HepG2 (cell line): ENCODE measurements around the gene LDLRAD4. TPM values are rescaled to one million over a fixed set of nuclear protein-coding genes. Genes with fewer than 3 reads are reported as not detected.

Experiments
- ATAC-seq: fragments of 200-7000 bp; cut with Tn5 transposase; 3 replicates; pipeline ENCODE4 v1.9.1; 2020; ENCODE audit warnings: mild to moderate bottlenecking, moderate library complexity
- BruUV-seq: library from RNA; stranded (reverse); fragments of 400-500 nt; replicated peaks from 2 replicates; lab custom pipeline; 2021; lab: Mats Ljungman, UMichigan
- CTCF ChIA-PET: fragments of 300-600 bp; formaldehyde crosslinking; extraction: SDS; loops from one replicate; lab custom pipeline; 2021; ENCODE audit warnings: low total read pairs, inconsistent platforms, low intra/inter-chr PET ratio; lab: Yijun Ruan, JAX
- POLR2A ChIA-PET: fragments of 350-600 bp; sonication (Branson Sonifier 250); formaldehyde crosslinking; loops from one replicate; lab custom pipeline; 2020; ENCODE audit warnings: antibody characterized with exemption, inconsistent platforms; lab: Yijun Ruan, JAX
- DNase-seq: peaks from one replicate; pipeline ENCODE4 v3.0.0-alpha.2; 2015; ENCODE audit warnings: low spot score
- FAIRE-seq: peaks from 3 replicates; lab custom pipeline; 2011; peaks lifted over from hg19 to GRCh38; lab: Jason Lieb, UNC
- H2AFZ ChIP-seq: one replicate; pipeline ENCODE4 v1.6.1; 2011; ENCODE audit warnings: low read length, inconsistent platforms
- H3K27ac ChIP-seq: fragments of 300-600 bp; 3 replicates; pipeline ENCODE4 v1.8.0; 2011; ENCODE audit warnings: mixed run types, mild to moderate bottlenecking, mixed read lengths, low read length, inconsistent platforms; ENCODE audit not compliant: insufficient read depth; ENCODE audit errors: extremely low read length
- H3K27me3 ChIP-seq, 2 experiments: fragments of 200-600 bp in 1 of 2; 2 replicates in 1 of 2; 3 replicates in 1 of 2; pipeline versions ENCODE4 v1.6.0 to v1.8.0; 2011; ENCODE audit warnings: low read length in 2 of 2, mild to moderate bottlenecking in 2 of 2, moderate library complexity in 2 of 2, inconsistent platforms in 1 of 2; ENCODE audit not compliant: insufficient read depth in 2 of 2, control insufficient read depth in 1 of 2
- H3K36me3 ChIP-seq, 2 experiments: fragments of 200-600 bp in 1 of 2; replicated peaks in 1 of 2; 2 replicates in 1 of 2; 3 replicates in 1 of 2; pipeline versions ENCODE4 v1.5.1 to v1.8.0; 2011; ENCODE audit warnings: low read length in 2 of 2, inconsistent platforms in 1 of 2; ENCODE audit not compliant: insufficient read depth in 2 of 2, control insufficient read depth in 1 of 2
- H3K4me1 ChIP-seq: 2 replicates; pipeline ENCODE4 v1.5.1; 2012; ENCODE audit warnings: low read length, inconsistent platforms; ENCODE audit not compliant: insufficient read depth
- H3K4me2 ChIP-seq: 2 replicates; pipeline ENCODE4 v1.6.0; 2011; ENCODE audit warnings: low read depth, low read length, inconsistent platforms
- H3K4me3 ChIP-seq, 3 experiments: fragments of 200-600 bp in 1 of 3; sonication (generic), shearing (Covaris generic) in 1 of 3; replicated peaks in 1 of 3; 2 replicates each; pipeline ENCODE4 v1.5.1; 2011 to 2016; ENCODE audit warnings: low read length in 3 of 3, inconsistent platforms in 2 of 3, low read depth in 2 of 3, mild to moderate bottlenecking in 2 of 3, control low read depth in 1 of 3, mixed read lengths in 1 of 3; ENCODE audit not compliant: insufficient read depth in 1 of 3
- H3K79me2 ChIP-seq: one replicate; pipeline ENCODE4 v1.6.1; 2011; ENCODE audit warnings: low read length, inconsistent platforms; ENCODE audit not compliant: insufficient read depth
- H3K9ac ChIP-seq: 2 replicates; pipeline ENCODE4 v1.6.0; 2011; ENCODE audit warnings: mild to moderate bottlenecking, low read depth, low read length, inconsistent platforms; ENCODE audit not compliant: insufficient read depth
- H3K9me3 ChIP-seq: 2 replicates; pipeline ENCODE4 v1.5.1; 2012; ENCODE audit warnings: mild to moderate bottlenecking, low read length
- H4K20me1 ChIP-seq: 2 replicates; pipeline ENCODE4 v1.6.0; 2011; ENCODE audit warnings: inconsistent platforms, mild to moderate bottlenecking, low read length, moderate library complexity; ENCODE audit not compliant: insufficient read depth
- HOXA5 ChIP-seq: sonication (generic); formaldehyde crosslinking; IDR thresholded peaks from 2 replicates; pipeline ENCODE4 v1.4.0; 2020; ENCODE audit warnings: missing genetic modification reagents
- JUN ChIP-seq: sonication (generic); formaldehyde crosslinking; IDR thresholded peaks from 2 replicates; pipeline ENCODE4 v1.4.0; 2020; ENCODE audit warnings: mild to moderate bottlenecking, missing genetic modification reagents
- MTF1 ChIP-seq: sonication (generic); formaldehyde crosslinking; IDR thresholded peaks from 2 replicates; pipeline ENCODE4 v1.5.0; 2020; ENCODE audit warnings: missing genetic modification reagents
- MXI1 ChIP-seq: IDR thresholded peaks from 3 replicates; pipeline ENCODE4 v1.6.1; 2012; ENCODE audit warnings: low read depth, low read length, inconsistent platforms, borderline replicate concordance
- PRPF4 ChIP-seq: fragments of 200-400 bp; formaldehyde crosslinking; IDR thresholded peaks from 2 replicates; pipeline ENCODE4 v1.6.1; 2016; ENCODE audit warnings: low read length, low read depth; ENCODE audit not compliant: poor library complexity, severe bottlenecking
- RBAK ChIP-seq: sonication (generic); formaldehyde crosslinking; IDR thresholded peaks from 2 replicates; pipeline ENCODE4 v1.5.1; 2020; ENCODE audit warnings: mild to moderate bottlenecking, missing genetic modification reagents
- RCOR2 ChIP-seq: IDR thresholded peaks from 2 replicates; pipeline ENCODE4 v1.6.1; 2016; ENCODE audit warnings: missing biosample characterization, missing genetic modification reagents
- STAG1 ChIP-seq: sonication (generic); formaldehyde crosslinking; IDR thresholded peaks from 2 replicates; pipeline ENCODE4 v1.4.0; 2020; ENCODE audit warnings: missing genetic modification reagents
- ZFP62 ChIP-seq: sonication (generic); formaldehyde crosslinking; IDR thresholded peaks from 2 replicates; pipeline ENCODE4 v1.4.0; 2020; ENCODE audit warnings: missing genetic modification reagents
- ZNF720 ChIP-seq: sonication (generic); formaldehyde crosslinking; IDR thresholded peaks from 2 replicates; pipeline ENCODE4 v1.4.0; 2020; ENCODE audit warnings: missing genetic modification reagents
- WGBS: methylation state at CpG from one replicate; pipeline ENCODE4 v1.1.6; 2017; ENCODE audit warnings: low lambda C conversion rate; 5-methylcytosine and 5-hydroxymethylcytosine counted together
- in situ Hi-C: cut with HindIII; loops from 2 replicates; pipeline ENCODE4 v1.10.0; 2017; ENCODE audit warnings: low pct_unique_long_range_greater_than_20kb; ENCODE audit not compliant: extremely low pct_ligation_motif_present
- intact Hi-C: fragments of 100-400 bp; cut with micrococcal nuclease; formaldehyde crosslinking; loops from one replicate; pipeline ENCODE4 v1.10.0; 2022; ENCODE audit not compliant: unreplicated experiment
- polyA plus RNA-seq, 8 experiments: library from polyadenylated mRNA; depleted of rRNA in 3 of 8; stranded (reverse) in 7 of 8; unstranded in 1 of 8; fragments of >200 nt; fragmentation: Illumina TruSeq in 4 of 8; extraction: Trizol in 4 of 8; gene quantifications; 2 replicates each; pipeline versions ENCODE4 v1.2.1 to v1.2.3, GENCODE V29; 2011 to 2016; ENCODE audit warnings: low read depth in 4 of 8, missing spikeins in 1 of 8, mixed read lengths in 1 of 8; ENCODE audit not compliant: insufficient read depth in 1 of 8
- total RNA-seq, 5 experiments: library from RNA; depleted of rRNA; stranded (reverse); fragments of >200 nt; fragmentation: Illumina TruSeq; extraction: Trizol; gene quantifications; 2 replicates each; pipeline ENCODE4 v1.2.3, GENCODE V29; 2016; ENCODE audit warnings: low read depth in 1 of 5
- TF ChIP-seq, protein P1 (sequence below), 2 experiments: sonication (generic) in 1 of 2; formaldehyde crosslinking in 1 of 2; IDR thresholded peaks; 2 replicates each; pipeline versions ENCODE4 v1.4.0 to v1.6.1; 2018 to 2020; ENCODE audit warnings: missing genetic modification reagents in 2 of 2, borderline replicate concordance in 1 of 2, low read depth in 1 of 2, mild to moderate bottlenecking in 1 of 2, missing biosample characterization in 1 of 2
- TF ChIP-seq, protein P2 (sequence below): sonication (generic); formaldehyde crosslinking; IDR thresholded peaks from 2 replicates; pipeline ENCODE4 v1.4.0; 2020; ENCODE audit warnings: mild to moderate bottlenecking, low read depth, missing genetic modification reagents
- TF ChIP-seq, protein P3 (sequence below): IDR thresholded peaks from 2 replicates; pipeline ENCODE4 v1.6.1; 2016; ENCODE audit warnings: missing biosample characterization, missing genetic modification reagents, low read depth
- TF ChIP-seq, protein P4 (sequence below): sonication (generic); formaldehyde crosslinking; IDR thresholded peaks from 2 replicates; pipeline ENCODE4 v1.5.0; 2020; ENCODE audit warnings: mild to moderate bottlenecking, missing genetic modification reagents, borderline replicate concordance

Gene LDLRAD4
- total and polyA plus RNA-seq, 2 of the 13 experiments (the other 11 are each of a cell fraction or from before 2014, with no cell fraction given), result 13.6 to 20.9 TPM

DNA sequence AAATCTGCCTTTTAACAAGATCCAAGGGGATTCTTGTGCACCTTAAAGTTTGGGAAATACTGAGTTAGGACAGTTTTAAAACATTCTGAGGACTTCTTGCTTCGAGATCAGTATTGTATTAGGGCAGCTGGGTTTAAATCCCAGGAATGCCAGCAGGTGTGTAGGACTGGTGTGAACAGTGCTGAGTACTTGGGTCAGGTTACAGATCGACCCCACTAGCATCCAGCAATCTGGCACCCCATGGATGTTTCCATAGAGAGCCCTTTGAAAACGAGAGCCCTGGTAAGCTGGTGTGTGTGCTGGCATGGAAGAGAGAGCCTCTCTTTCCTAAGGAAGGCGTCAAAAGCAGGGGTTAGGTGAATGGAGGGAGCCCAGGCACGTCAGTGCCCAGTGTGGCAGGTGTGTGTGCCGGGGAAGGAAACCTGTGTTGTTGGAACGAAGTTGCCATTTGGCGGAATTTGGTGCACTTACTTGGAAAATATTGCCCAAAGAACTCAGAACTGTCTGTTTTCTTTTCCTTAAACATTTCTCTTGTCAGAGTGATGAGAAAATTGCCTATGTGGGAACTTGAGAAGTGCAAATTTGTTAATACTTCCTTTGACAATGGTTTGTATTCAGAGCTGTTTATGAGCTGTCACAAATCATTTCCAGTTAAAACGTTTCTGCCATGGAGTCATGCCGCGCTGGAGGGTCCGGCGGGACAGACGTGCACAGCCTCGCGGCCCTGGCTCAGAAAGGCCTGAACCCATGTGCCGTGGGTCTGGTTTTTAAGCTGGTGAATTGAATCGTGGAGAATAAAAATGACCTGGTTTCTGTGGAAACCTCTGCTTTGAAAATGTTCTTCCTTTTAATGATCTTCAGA lies 38.1 kb downstream of the LDLRAD4 start:
- BruUV-seq, result no TSS peak
- no peak overlapping the region for H3K4me3 ChIP-seq
- no peak overlapping the region for H3K9ac ChIP-seq
- 81% methylated on average over 18 of the region's 18 CpGs for WGBS
- FAIRE-seq, result no peak
- no peaks in the 10 kb centered on the region for H3K36me3 ChIP-seq
- ChIA-PET CTCF (no interaction called here), POLR2A (no interaction called here)
- H3K4me2 ChIP-seq, result no peak overlapping the region
- H3K9me3 ChIP-seq, result no peaks in the 10 kb centered on the region
- DNase-seq, result no peak
- H4K20me1 ChIP-seq, result no peaks in the 10 kb centered on the region
- peaks cover 7% of the 10 kb centered on the region; the same call in 1 of the 2 replicates for H3K4me1 ChIP-seq
- TF ChIP-seq, protein P1, sequence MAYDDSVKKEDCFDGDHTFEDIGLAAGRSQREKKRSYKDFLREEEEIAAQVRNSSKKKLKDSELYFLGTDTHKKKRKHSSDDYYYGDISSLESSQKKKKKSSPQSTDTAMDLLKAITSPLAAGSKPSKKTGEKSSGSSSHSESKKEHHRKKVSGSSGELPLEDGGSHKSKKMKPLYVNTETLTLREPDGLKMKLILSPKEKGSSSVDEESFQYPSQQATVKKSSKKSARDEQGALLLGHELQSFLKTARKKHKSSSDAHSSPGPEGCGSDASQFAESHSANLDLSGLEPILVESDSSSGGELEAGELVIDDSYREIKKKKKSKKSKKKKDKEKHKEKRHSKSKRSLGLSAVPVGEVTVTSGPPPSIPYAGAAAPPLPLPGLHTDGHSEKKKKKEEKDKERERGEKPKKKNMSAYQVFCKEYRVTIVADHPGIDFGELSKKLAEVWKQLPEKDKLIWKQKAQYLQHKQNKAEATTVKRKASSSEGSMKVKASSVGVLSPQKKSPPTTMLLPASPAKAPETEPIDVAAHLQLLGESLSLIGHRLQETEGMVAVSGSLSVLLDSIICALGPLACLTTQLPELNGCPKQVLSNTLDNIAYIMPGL (CRISPR knock-in tag; IDR thresholded peaks at IDR 0.05; ENCODE audit: borderline replicate concordance in 1 of 2, low read depth in 1 of 2), result no peak
- TF ChIP-seq RCOR2, result no peak
- no peak for TF ChIP-seq ZFP62
- TF ChIP-seq, protein P2, sequence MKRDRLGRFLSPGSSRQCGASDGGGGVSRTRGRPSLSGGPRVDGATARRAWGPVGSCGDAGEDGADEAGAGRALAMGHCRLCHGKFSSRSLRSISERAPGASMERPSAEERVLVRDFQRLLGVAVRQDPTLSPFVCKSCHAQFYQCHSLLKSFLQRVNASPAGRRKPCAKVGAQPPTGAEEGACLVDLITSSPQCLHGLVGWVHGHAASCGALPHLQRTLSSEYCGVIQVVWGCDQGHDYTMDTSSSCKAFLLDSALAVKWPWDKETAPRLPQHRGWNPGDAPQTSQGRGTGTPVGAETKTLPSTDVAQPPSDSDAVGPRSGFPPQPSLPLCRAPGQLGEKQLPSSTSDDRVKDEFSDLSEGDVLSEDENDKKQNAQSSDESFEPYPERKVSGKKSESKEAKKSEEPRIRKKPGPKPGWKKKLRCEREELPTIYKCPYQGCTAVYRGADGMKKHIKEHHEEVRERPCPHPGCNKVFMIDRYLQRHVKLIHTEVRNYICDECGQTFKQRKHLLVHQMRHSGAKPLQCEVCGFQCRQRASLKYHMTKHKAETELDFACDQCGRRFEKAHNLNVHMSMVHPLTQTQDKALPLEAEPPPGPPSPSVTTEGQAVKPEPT (CRISPR knock-in tag), result no peak
- TF ChIP-seq, protein P3, sequence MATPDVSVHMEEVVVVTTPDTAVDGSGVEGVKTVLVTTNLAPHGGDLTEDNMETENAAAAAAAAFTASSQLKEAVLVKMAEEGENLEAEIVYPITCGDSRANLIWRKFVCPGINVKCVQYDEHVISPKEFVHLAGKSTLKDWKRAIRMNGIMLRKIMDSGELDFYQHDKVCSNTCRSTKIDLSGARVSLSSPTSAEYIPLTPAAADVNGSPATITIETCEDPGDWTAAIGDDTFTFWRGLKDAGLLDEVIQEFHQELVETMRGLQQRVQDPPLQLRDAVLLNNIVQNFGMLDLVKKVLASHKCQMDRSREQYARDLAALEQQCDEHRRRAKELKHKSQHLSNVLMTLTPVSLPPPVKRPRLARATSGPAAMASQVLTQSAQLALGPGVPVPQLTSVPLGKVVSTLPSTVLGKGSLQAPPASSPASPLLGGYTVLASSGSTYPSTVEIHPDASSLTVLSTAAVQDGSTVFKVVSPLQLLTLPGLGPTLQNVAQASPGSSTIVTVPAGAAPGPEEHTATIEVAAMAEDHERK (CRISPR knock-in tag), result no peak
- TF ChIP-seq HOXA5 (CRISPR knock-in tag), result no peak
- TF ChIP-seq ZNF720 (CRISPR knock-in tag), result no peak
- no peak for TF ChIP-seq JUN (CRISPR knock-in tag)
- TF ChIP-seq STAG1 (CRISPR knock-in tag), result no peak
- no peak for TF ChIP-seq MXI1
- TF ChIP-seq, protein P4, sequence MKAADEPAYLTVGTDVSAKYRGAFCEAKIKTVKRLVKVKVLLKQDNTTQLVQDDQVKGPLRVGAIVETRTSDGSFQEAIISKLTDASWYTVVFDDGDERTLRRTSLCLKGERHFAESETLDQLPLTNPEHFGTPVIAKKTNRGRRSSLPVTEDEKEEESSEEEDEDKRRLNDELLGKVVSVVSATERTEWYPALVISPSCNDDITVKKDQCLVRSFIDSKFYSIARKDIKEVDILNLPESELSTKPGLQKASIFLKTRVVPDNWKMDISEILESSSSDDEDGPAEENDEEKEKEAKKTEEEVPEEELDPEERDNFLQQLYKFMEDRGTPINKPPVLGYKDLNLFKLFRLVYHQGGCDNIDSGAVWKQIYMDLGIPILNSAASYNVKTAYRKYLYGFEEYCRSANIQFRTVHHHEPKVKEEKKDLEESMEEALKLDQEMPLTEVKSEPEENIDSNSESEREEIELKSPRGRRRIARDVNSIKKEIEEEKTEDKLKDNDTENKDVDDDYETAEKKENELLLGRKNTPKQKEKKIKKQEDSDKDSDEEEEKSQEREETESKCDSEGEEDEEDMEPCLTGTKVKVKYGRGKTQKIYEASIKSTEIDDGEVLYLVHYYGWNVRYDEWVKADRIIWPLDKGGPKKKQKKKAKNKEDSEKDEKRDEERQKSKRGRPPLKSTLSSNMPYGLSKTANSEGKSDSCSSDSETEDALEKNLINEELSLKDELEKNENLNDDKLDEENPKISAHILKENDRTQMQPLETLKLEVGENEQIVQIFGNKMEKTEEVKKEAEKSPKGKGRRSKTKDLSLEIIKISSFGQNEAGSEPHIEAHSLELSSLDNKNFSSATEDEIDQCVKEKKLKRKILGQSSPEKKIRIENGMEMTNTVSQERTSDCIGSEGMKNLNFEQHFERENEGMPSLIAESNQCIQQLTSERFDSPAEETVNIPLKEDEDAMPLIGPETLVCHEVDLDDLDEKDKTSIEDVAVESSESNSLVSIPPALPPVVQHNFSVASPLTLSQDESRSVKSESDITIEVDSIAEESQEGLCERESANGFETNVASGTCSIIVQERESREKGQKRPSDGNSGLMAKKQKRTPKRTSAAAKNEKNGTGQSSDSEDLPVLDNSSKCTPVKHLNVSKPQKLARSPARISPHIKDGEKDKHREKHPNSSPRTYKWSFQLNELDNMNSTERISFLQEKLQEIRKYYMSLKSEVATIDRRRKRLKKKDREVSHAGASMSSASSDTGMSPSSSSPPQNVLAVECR (CRISPR knock-in tag), result no peak
- TF ChIP-seq PRPF4, result no peak
- TF ChIP-seq RBAK (CRISPR knock-in tag), result no peak
- TF ChIP-seq MTF1 (CRISPR knock-in tag), result no peak
- H3K27ac ChIP-seq, result no peak overlapping the region
- intact Hi-C loops (no loop called here), in situ Hi-C loops (no loop called here)
- H2AFZ ChIP-seq, result no peak overlapping the region
- no peak for ATAC-seq
- no peaks in the 10 kb centered on the region for H3K79me2 ChIP-seq
- H3K27me3 ChIP-seq, result no peaks in the 10 kb centered on the region
